Measurements from ENCODE around the gene FASTK. TPM values are rescaled to one million over a fixed set of nuclear protein-coding genes. Genes with fewer than 3 reads are reported as not detected.

The FASTK gene
- total RNA-seq, 1 experiment from 2014 or later = 86.4 TPM

- TF ChIP-seq CTCF (IDR thresholded peaks at IDR 0.05 in 2 of 3, conservative IDR thresholded peaks at IDR 0.05 in 1 of 3; ENCODE audit: borderline replicate concordance in 1 of 3, insufficient read depth in 1 of 3, low read depth in 2 of 3, low read length in 2 of 3) = no peak
- no peak for TF ChIP-seq MAX (IDR thresholded peaks at IDR 0.05)
- TF ChIP-seq SP1 (IDR thresholded peaks at IDR 0.05; ENCODE audit: low read depth) = no peak
Measured at GRCh38 chr7:151094675-151095074, 14.1 kb upstream of the FASTK start (continued).

- TF ChIP-seq RAD21 (IDR thresholded peaks at IDR 0.05; ENCODE audit: low read depth) (no peak), POLR2A (IDR thresholded peaks at IDR 0.05; ENCODE audit: borderline replicate concordance, extremely low read depth, insufficient read depth, insufficient read length) (no peak), SP1 (IDR thresholded peaks at IDR 0.05; ENCODE audit: low read depth) (no peak), EZH2 (IDR thresholded peaks at IDR 0.05) (no peak), ATF3 (IDR thresholded peaks at IDR 0.05) (no peak), CTCF (IDR thresholded peaks at IDR 0.05 in 2 of 3, conservative IDR thresholded peaks at IDR 0.05 in 1 of 3; ENCODE audit: borderline replicate concordance in 1 of 3, insufficient read depth in 1 of 3, low read depth in 2 of 3, low read length in 2 of 3) (no peak), REST (IDR thresholded peaks at IDR 0.05; ENCODE audit: low read depth) (no peak), TCF7L2 (IDR thresholded peaks at IDR 0.05; ENCODE audit: borderline replicate concordance, extremely low read depth, insufficient read depth, insufficient read length) (no peak), POLR2AphosphoS5 (IDR thresholded peaks at IDR 0.05; ENCODE audit: low read depth, low read length) (no peak), ZFX (IDR thresholded peaks at IDR 0.05) (no peak), YY1 (IDR thresholded peaks at IDR 0.05; ENCODE audit: extremely low read depth, insufficient replicate concordance, low read depth, low read length) (no peak), MAX (IDR thresholded peaks at IDR 0.05) (no peak), EGR1 (IDR thresholded peaks at IDR 0.05; ENCODE audit: low read depth) (no peak)
- H3K4me1 ChIP-seq (ENCODE audit: control insufficient read depth in 1 of 2, insufficient read depth in 2 of 2, low read length in 2 of 2) = no peaks in the 10 kb centered on the region; a peak in 1 of 4 replicates
- H3K27ac ChIP-seq (ENCODE audit: low read depth, low read length) = no peak overlapping the region
- no peak overlapping the region for H3K4me3 ChIP-seq (replicated peaks in 1 of 2; ENCODE audit: low read depth in 1 of 2, low read length in 2 of 2)
- peaks cover 0 to 24% of the 10 kb centered on the region in 2 experiments; a peak in 1 of 4 replicates for H3K36me3 ChIP-seq (ENCODE audit: control insufficient read depth in 1 of 2, insufficient read depth in 2 of 2, low read length in 2 of 2)
- RAD21 ChIA-PET (ENCODE audit: low non-redundant PET in 1 of 2, low total read pairs in 2 of 2, uncharacterized antibody in 2 of 2, unreplicated experiment in 2 of 2) = no interaction called here
- no peaks in the 10 kb centered on the region for H3K9me3 ChIP-seq (ENCODE audit: control insufficient read depth in 1 of 2, insufficient read depth in 1 of 2, low read depth in 1 of 2, low read length in 2 of 2)
- POLR2A ChIA-PET = interaction anchor here (1.7 kb wide), 1 partner anchor 16 kb away, joined by 4 read pairs; no protein-coding TSS in a partner anchor
- H2AFZ ChIP-seq (ENCODE audit: low read depth, low read length, poor library complexity, severe bottlenecking) = no peak overlapping the region
- DNase-seq (ENCODE audit: low read depth, low spot score) (no peak), ATAC-seq (no peak)
- H3K9me2 ChIP-seq (ENCODE audit: insufficient read depth) = no peaks in the 10 kb centered on the region
- no peaks in the 10 kb centered on the region; the same call in 1 of the 2 replicates for H4K20me1 ChIP-seq (ENCODE audit: insufficient read depth)
- no peak overlapping the region for H3K4me2 ChIP-seq (ENCODE audit: low read length)
- H3K79me2 ChIP-seq (ENCODE audit: insufficient read depth, low read length) = peaks cover 100% of the 10 kb centered on the region
- intact Hi-C loops (cut with micrococcal nuclease) = no loop called here
- CTCF ChIA-PET = no interaction called here
- BruUV-seq (replicated peaks) = no TSS peak
- no peaks in the 10 kb centered on the region for H3K27me3 ChIP-seq (ENCODE audit: insufficient read depth, low read length)
- no peak overlapping the region for H3K9ac ChIP-seq (ENCODE audit: low read length)
Measured at GRCh38 chr7:151093748-151094147, 13.1 kb upstream of the FASTK start.

Measured in HCT116 (cell line).